Karpas-422 (cell line): ENCODE data around the gene GADL1. TPM values are rescaled to one million over a fixed set of nuclear protein-coding genes. Genes with fewer than 3 reads are reported as not detected.

Experiments used
- DNase-seq: peaks from one replicate; pipeline ENCODE4 v3.0.0-alpha.2; 2015
- H2AFZ ChIP-seq: fragments of 200-600 bp; sonication (generic); 2 replicates; pipeline ENCODE4 v1.6.1; 2014; ENCODE audit warnings: antibody characterized with exemption, low read length, mixed read lengths
- H3K27ac ChIP-seq: fragments of 200-600 bp; sonication (generic); 2 replicates; pipeline ENCODE4 v1.5.1; 2014; ENCODE audit warnings: mild to moderate bottlenecking, low read length, moderate library complexity
- H3K27me3 ChIP-seq: fragments of 200-600 bp; sonication (generic); 2 replicates; pipeline ENCODE4 v1.6.1; 2014; ENCODE audit warnings: low read length, mixed read lengths
- H3K36me3 ChIP-seq: fragments of 200-600 bp; sonication (generic); 2 replicates; pipeline ENCODE4 v1.6.1; 2014; ENCODE audit warnings: low read length, mixed read lengths; ENCODE audit not compliant: insufficient read depth
- H3K4me1 ChIP-seq: fragments of 200-600 bp; sonication (generic); 2 replicates; pipeline ENCODE4 v1.6.1; 2014; ENCODE audit warnings: mild to moderate bottlenecking, low read length, mixed read lengths
- H3K4me2 ChIP-seq: fragments of 200-600 bp; sonication (generic); 2 replicates; pipeline ENCODE4 v1.6.1; 2014; ENCODE audit warnings: low read length, low read depth, mild to moderate bottlenecking; ENCODE audit not compliant: poor library complexity, severe bottlenecking
- H3K4me3 ChIP-seq: fragments of 200-600 bp; sonication (generic); 2 replicates; pipeline ENCODE4 v1.5.1; 2014; ENCODE audit warnings: mild to moderate bottlenecking, antibody characterized with exemption, low read length, mixed read lengths
- H3K79me2 ChIP-seq: fragments of 200-600 bp; sonication (generic); 2 replicates; pipeline ENCODE4 v1.6.1; 2014; ENCODE audit warnings: mild to moderate bottlenecking, low read length, mixed read lengths
- H3K9ac ChIP-seq: fragments of 200-600 bp; sonication (generic); 2 replicates; pipeline ENCODE4 v1.6.0; 2014; ENCODE audit warnings: low read length
- H3K9me2 ChIP-seq: fragments of 200-600 bp; sonication (generic), shearing (Covaris generic); replicated peaks from 2 replicates; pipeline ENCODE4 v1.6.0; 2014; ENCODE audit warnings: mild to moderate bottlenecking, low read length, moderate library complexity; ENCODE audit not compliant: insufficient read depth
- H3K9me3 ChIP-seq: fragments of 300-700, 200-600 bp; sonication (generic); 2 replicates; pipeline ENCODE4 v1.6.1; 2014; ENCODE audit warnings: low read length, mixed read lengths
- H4K20me1 ChIP-seq: fragments of 200-600 bp; sonication (generic); 2 replicates; pipeline ENCODE4 v1.6.1; 2014; ENCODE audit warnings: mild to moderate bottlenecking, antibody characterized with exemption, low read length, low read depth; ENCODE audit not compliant: insufficient read depth
- total RNA-seq: library from RNA; depleted of rRNA; stranded (reverse); fragments of >200 nt; shearing (Covaris generic); gene quantifications from 2 replicates; pipeline ENCODE4 v1.2.3, GENCODE V29; 2014; ENCODE audit warnings: low replicate concordance

The GADL1 gene
- total RNA-seq, 1 experiment from 2014 or later = not detected

- Histone ChIP-seq H3K9me2 (no peaks in the 10 kb centered on the region), H3K36me3 (no peaks in the 10 kb centered on the region), H3K4me2 (no peak overlapping the region), H3K4me1 (no peaks in the 10 kb centered on the region), H3K27ac (no peak overlapping the region), H4K20me1 (no peaks in the 10 kb centered on the region), H3K4me3 (no peak overlapping the region), H3K79me2 (no peaks in the 10 kb centered on the region), H2AFZ (no peak overlapping the region), H3K27me3 (no peaks in the 10 kb centered on the region), H3K9ac (no peak overlapping the region), H3K9me3 (no peaks in the 10 kb centered on the region)
- DNase-seq = no peak
Observed at GRCh38 chr3:30924763-30925162, 30.3 kb upstream of the GADL1 start.

- no peak overlapping the region for H3K27ac ChIP-seq
- H3K9me2 ChIP-seq = no peaks in the 10 kb centered on the region
- no peak overlapping the region for H3K9ac ChIP-seq
- H3K4me3 ChIP-seq = no peak overlapping the region
- H3K27me3 ChIP-seq = no peaks in the 10 kb centered on the region
- H3K79me2 ChIP-seq = no peaks in the 10 kb centered on the region
- no peaks in the 10 kb centered on the region for H3K36me3 ChIP-seq
- H3K9me3 ChIP-seq = no peaks in the 10 kb centered on the region
- H3K4me2 ChIP-seq = no peak overlapping the region
- no peak for DNase-seq
- H2AFZ ChIP-seq = no peak overlapping the region
- H3K4me1 ChIP-seq = peaks cover 9% of the 10 kb centered on the region
- no peaks in the 10 kb centered on the region for H4K20me1 ChIP-seq
Observed at GRCh38 chr3:30919564-30919963, 25.1 kb upstream of the GADL1 start.

- Histone ChIP-seq H3K4me1 (peaks cover 9% of the 10 kb centered on the region), H3K27me3 (no peaks in the 10 kb centered on the region), H4K20me1 (no peaks in the 10 kb centered on the region), H3K9ac (no peak overlapping the region), H3K27ac (no peak overlapping the region), H3K36me3 (no peaks in the 10 kb centered on the region), H3K9me3 (no peaks in the 10 kb centered on the region), H3K79me2 (no peaks in the 10 kb centered on the region), H3K9me2 (no peaks in the 10 kb centered on the region), H2AFZ (no peak overlapping the region), H3K4me3 (no peak overlapping the region), H3K4me2 (no peak overlapping the region)
- DNase-seq = no peak
Observed at GRCh38 chr3:30918761-30919160, 24.3 kb upstream of the GADL1 start.

- H3K9me2 ChIP-seq = no peaks in the 10 kb centered on the region
- H3K27ac ChIP-seq = no peak overlapping the region
- H4K20me1 ChIP-seq = no peaks in the 10 kb centered on the region
- H3K79me2 ChIP-seq = no peaks in the 10 kb centered on the region
- peaks cover 9% of the 10 kb centered on the region for H3K4me1 ChIP-seq
- no peak overlapping the region for H2AFZ ChIP-seq
- H3K4me3 ChIP-seq = no peak overlapping the region
- no peaks in the 10 kb centered on the region for H3K27me3 ChIP-seq
- no peak for DNase-seq
- H3K4me2 ChIP-seq = no peak overlapping the region
- no peak overlapping the region for H3K9ac ChIP-seq
- no peaks in the 10 kb centered on the region for H3K36me3 ChIP-seq
- no peaks in the 10 kb centered on the region for H3K9me3 ChIP-seq
Observed at GRCh38 chr3:30915782-30916181, 21.3 kb upstream of the GADL1 start.

- no peak overlapping the region for H3K4me3 ChIP-seq
- no peak for DNase-seq
- H2AFZ ChIP-seq = no peak overlapping the region
- no peaks in the 10 kb centered on the region for H4K20me1 ChIP-seq
- H3K9me3 ChIP-seq = no peaks in the 10 kb centered on the region
- no peak overlapping the region for H3K9ac ChIP-seq
- H3K27me3 ChIP-seq = no peaks in the 10 kb centered on the region
- no peaks in the 10 kb centered on the region for H3K36me3 ChIP-seq
- no peaks in the 10 kb centered on the region for H3K9me2 ChIP-seq
- H3K27ac ChIP-seq = no peak overlapping the region
- no peak overlapping the region for H3K4me2 ChIP-seq
- H3K4me1 ChIP-seq = peaks cover 9% of the 10 kb centered on the region
- no peaks in the 10 kb centered on the region for H3K79me2 ChIP-seq
Observed at GRCh38 chr3:30914696-30915095, 20.2 kb upstream of the GADL1 start.

GRCh38 chr3:30913176-30913575 lies 18.7 kb upstream of the GADL1 start:
- Histone ChIP-seq H3K27ac (no peak overlapping the region), H4K20me1 (no peaks in the 10 kb centered on the region), H2AFZ (no peak overlapping the region), H3K27me3 (no peaks in the 10 kb centered on the region), H3K9me2 (no peaks in the 10 kb centered on the region), H3K4me2 (no peak overlapping the region), H3K36me3 (no peaks in the 10 kb centered on the region), H3K4me3 (no peak overlapping the region), H3K79me2 (no peaks in the 10 kb centered on the region), H3K4me1 (peaks cover 3% of the 10 kb centered on the region), H3K9ac (no peak overlapping the region), H3K9me3 (no peaks in the 10 kb centered on the region)
- no peak for DNase-seq

- Histone ChIP-seq H3K4me2 (no peak overlapping the region), H3K36me3 (no peaks in the 10 kb centered on the region), H3K27me3 (no peaks in the 10 kb centered on the region), H3K9ac (no peak overlapping the region), H4K20me1 (no peaks in the 10 kb centered on the region), H3K9me2 (no peaks in the 10 kb centered on the region), H3K79me2 (no peaks in the 10 kb centered on the region), H3K4me1 (no peaks in the 10 kb centered on the region), H3K9me3 (no peaks in the 10 kb centered on the region), H3K4me3 (no peak overlapping the region), H3K27ac (no peak overlapping the region), H2AFZ (no peak overlapping the region)
- DNase-seq = no peak
Observed at GRCh38 chr3:30912301-30912700, 17.8 kb upstream of the GADL1 start.

- Histone ChIP-seq H3K9ac (no peak overlapping the region), H3K4me2 (no peak overlapping the region), H3K79me2 (no peaks in the 10 kb centered on the region), H3K9me3 (no peaks in the 10 kb centered on the region), H4K20me1 (no peaks in the 10 kb centered on the region), H3K4me3 (no peak overlapping the region), H3K27ac (no peak overlapping the region), H2AFZ (no peak overlapping the region), H3K27me3 (no peaks in the 10 kb centered on the region), H3K36me3 (no peaks in the 10 kb centered on the region), H3K4me1 (no peaks in the 10 kb centered on the region), H3K9me2 (no peaks in the 10 kb centered on the region)
- DNase-seq = no peak
Observed at GRCh38 chr3:30908456-30909037, 14.1 kb upstream of the GADL1 start.

GRCh38 chr3:30904996-30905395 lies 10.5 kb upstream of the GADL1 start:
- H3K79me2 ChIP-seq = no peaks in the 10 kb centered on the region
- H3K4me2 ChIP-seq = no peak overlapping the region
- DNase-seq = no peak
- H3K27me3 ChIP-seq = no peaks in the 10 kb centered on the region
- no peaks in the 10 kb centered on the region for H3K4me1 ChIP-seq
- no peaks in the 10 kb centered on the region for H3K36me3 ChIP-seq
- H3K4me3 ChIP-seq = no peak overlapping the region
- H4K20me1 ChIP-seq = no peaks in the 10 kb centered on the region
- no peak overlapping the region for H3K9ac ChIP-seq
- H3K9me3 ChIP-seq = no peaks in the 10 kb centered on the region
- no peak overlapping the region for H2AFZ ChIP-seq
- H3K27ac ChIP-seq = no peak overlapping the region
- no peaks in the 10 kb centered on the region for H3K9me2 ChIP-seq
